ENCODE data around the gene SYMPK.
"Not testable (repeated sequence)": the region's sequence is repeated elsewhere in the genome, so short reads cannot be mapped to it uniquely, and the experiment has no call there.

SYMPK gene

GRCh38 chr19:45874620-45874966 is 11.6 kb upstream of the SYMPK start:
- peaks cover 9% of the 10 kb centered on the region for H3K36me3 ChIP-seq (ENCODE audit: control insufficient read depth, insufficient read depth, low read length)
- H3K4me3 ChIP-seq (ENCODE audit: low read depth, low read length), result no peak overlapping the region
- no peak overlapping the region for H3K9ac ChIP-seq (ENCODE audit: low read depth, low read length)
- peaks cover 6% of the 10 kb centered on the region for H3K4me1 ChIP-seq (ENCODE audit: control insufficient read depth, insufficient read depth, low read length)
- no peaks in the 10 kb centered on the region for H3K9me3 ChIP-seq (ENCODE audit: control insufficient read depth, insufficient read depth, low read length)
- H3K27me3 ChIP-seq (ENCODE audit: control insufficient read depth, insufficient read depth, low read length), result no peaks in the 10 kb centered on the region

- Histone ChIP-seq H3K4me1 (ENCODE audit: control insufficient read depth, insufficient read depth, low read length) (peaks cover 6% of the 10 kb centered on the region), H3K4me3 (ENCODE audit: low read depth, low read length) (no peak overlapping the region), H3K36me3 (ENCODE audit: control insufficient read depth, insufficient read depth, low read length) (peaks cover 9% of the 10 kb centered on the region), H3K27me3 (ENCODE audit: control insufficient read depth, insufficient read depth, low read length) (no peaks in the 10 kb centered on the region), H3K9ac (ENCODE audit: low read depth, low read length) (no peak overlapping the region), H3K9me3 (ENCODE audit: control insufficient read depth, insufficient read depth, low read length) (no peaks in the 10 kb centered on the region)
Observed at GRCh38 chr19:45873219-45873772, 10.3 kb upstream of the SYMPK start.

- H3K9me3 ChIP-seq (ENCODE audit: control insufficient read depth, insufficient read depth, low read length), result no peaks in the 10 kb centered on the region
- H3K9ac ChIP-seq (ENCODE audit: low read depth, low read length), result no peak overlapping the region
- H3K4me3 ChIP-seq (ENCODE audit: low read depth, low read length), result no peak overlapping the region
- H3K27me3 ChIP-seq (ENCODE audit: control insufficient read depth, insufficient read depth, low read length), result no peaks in the 10 kb centered on the region
- H3K36me3 ChIP-seq (ENCODE audit: control insufficient read depth, insufficient read depth, low read length), result peaks cover 9% of the 10 kb centered on the region
- H3K4me1 ChIP-seq (ENCODE audit: control insufficient read depth, insufficient read depth, low read length), result peaks cover 6% of the 10 kb centered on the region
Observed at GRCh38 chr19:45872095-45872919, 9.4 kb upstream of the SYMPK start.

GRCh38 chr19:45870798-45871197 is 7.9 kb upstream of the SYMPK start:
- Histone ChIP-seq H3K27me3 (ENCODE audit: control insufficient read depth, insufficient read depth, low read length) (no peaks in the 10 kb centered on the region), H3K9ac (ENCODE audit: low read depth, low read length) (no peak overlapping the region), H3K9me3 (ENCODE audit: control insufficient read depth, insufficient read depth, low read length) (no peaks in the 10 kb centered on the region), H3K4me3 (ENCODE audit: low read depth, low read length) (no peak overlapping the region), H3K4me1 (ENCODE audit: control insufficient read depth, insufficient read depth, low read length) (peaks cover 2% of the 10 kb centered on the region), H3K36me3 (ENCODE audit: control insufficient read depth, insufficient read depth, low read length) (peaks cover 9% of the 10 kb centered on the region)

- H3K27me3 ChIP-seq (ENCODE audit: control insufficient read depth, insufficient read depth, low read length); H3K9me3 ChIP-seq (ENCODE audit: control insufficient read depth, insufficient read depth, low read length); H3K4me1 ChIP-seq (ENCODE audit: control insufficient read depth, insufficient read depth, low read length); H3K36me3 ChIP-seq (ENCODE audit: control insufficient read depth, insufficient read depth, low read length); H3K9ac ChIP-seq (ENCODE audit: low read depth, low read length): not testable (repeated sequence)
- peak overlapping the region; percentile 19 for H3K4me3 ChIP-seq (ENCODE audit: low read depth, low read length)
Observed at GRCh38 chr19:45867241-45867640, 4.3 kb upstream of the SYMPK start.

GRCh38 chr19:45866400-45867176 is 3.6 kb upstream of the SYMPK start:
- Histone ChIP-seq H3K4me3 (ENCODE audit: low read depth, low read length) (peak overlapping the region; percentile 19), H3K9me3 (ENCODE audit: control insufficient read depth, insufficient read depth, low read length) (no peaks in the 10 kb centered on the region), H3K4me1 (ENCODE audit: control insufficient read depth, insufficient read depth, low read length) (peaks cover 7% of the 10 kb centered on the region), H3K9ac (ENCODE audit: low read depth, low read length) (no peak overlapping the region), H3K27me3 (ENCODE audit: control insufficient read depth, insufficient read depth, low read length) (no peaks in the 10 kb centered on the region), H3K36me3 (ENCODE audit: control insufficient read depth, insufficient read depth, low read length) (no peaks in the 10 kb centered on the region)

- peaks cover 7% of the 10 kb centered on the region for H3K4me1 ChIP-seq (ENCODE audit: control insufficient read depth, insufficient read depth, low read length)
- H3K4me3 ChIP-seq (ENCODE audit: low read depth, low read length), result peak overlapping the region; percentile 95
- peak overlapping the region; percentile 92 for H3K9ac ChIP-seq (ENCODE audit: low read depth, low read length)
- no peaks in the 10 kb centered on the region for H3K9me3 ChIP-seq (ENCODE audit: control insufficient read depth, insufficient read depth, low read length)
- H3K27me3 ChIP-seq (ENCODE audit: control insufficient read depth, insufficient read depth, low read length), result no peaks in the 10 kb centered on the region
- no peaks in the 10 kb centered on the region for H3K36me3 ChIP-seq (ENCODE audit: control insufficient read depth, insufficient read depth, low read length)
Observed at GRCh38 chr19:45865269-45865948, 2.5 kb upstream of the SYMPK start.

- peak overlapping the region; percentile 92 for H3K9ac ChIP-seq (ENCODE audit: low read depth, low read length)
- peaks cover 7% of the 10 kb centered on the region for H3K4me1 ChIP-seq (ENCODE audit: control insufficient read depth, insufficient read depth, low read length)
- H3K36me3 ChIP-seq (ENCODE audit: control insufficient read depth, insufficient read depth, low read length), result peaks cover 4% of the 10 kb centered on the region
- no peaks in the 10 kb centered on the region for H3K9me3 ChIP-seq (ENCODE audit: control insufficient read depth, insufficient read depth, low read length)
- H3K4me3 ChIP-seq (ENCODE audit: low read depth, low read length), result peak overlapping the region; percentile 95
- no peaks in the 10 kb centered on the region for H3K27me3 ChIP-seq (ENCODE audit: control insufficient read depth, insufficient read depth, low read length)
Observed at GRCh38 chr19:45864629-45865082, 1.7 kb upstream of the SYMPK start.

GRCh38 chr19:45863840-45864628 is 1.1 kb upstream of the SYMPK start, which contains the start of gene FOXA3:
Gene FOXA3, plus strand, starts transcription at chr19:45864326. Its CDS starts 131 bp downstream, at chr19:45864457.
- H3K4me3 ChIP-seq (ENCODE audit: low read depth, low read length), result peak within 1 kb of the TSS; percentile 95
- peak within 1 kb of the TSS; percentile 92 for H3K9ac ChIP-seq (ENCODE audit: low read depth, low read length)
- H3K4me1 ChIP-seq (ENCODE audit: control insufficient read depth, insufficient read depth, low read length), result peaks cover 7% of the 10 kb centered on the region
- peaks cover 5% of the 10 kb centered on the region for H3K36me3 ChIP-seq (ENCODE audit: control insufficient read depth, insufficient read depth, low read length)
- no peaks in the 10 kb centered on the region for H3K9me3 ChIP-seq (ENCODE audit: control insufficient read depth, insufficient read depth, low read length)
- no peaks in the 10 kb centered on the region for H3K27me3 ChIP-seq (ENCODE audit: control insufficient read depth, insufficient read depth, low read length)

GRCh38 chr19:45863335-45863839 is 440 bp upstream of the SYMPK start:
- H3K4me1 ChIP-seq (ENCODE audit: control insufficient read depth, insufficient read depth, low read length), result peaks cover 7% of the 10 kb centered on the region
- H3K9ac ChIP-seq (ENCODE audit: low read depth, low read length), result no peak overlapping the region
- H3K27me3 ChIP-seq (ENCODE audit: control insufficient read depth, insufficient read depth, low read length), result no peaks in the 10 kb centered on the region
- H3K36me3 ChIP-seq (ENCODE audit: control insufficient read depth, insufficient read depth, low read length), result peaks cover 5% of the 10 kb centered on the region
- H3K4me3 ChIP-seq (ENCODE audit: low read depth, low read length), result peak overlapping the region; percentile 95
- H3K9me3 ChIP-seq (ENCODE audit: control insufficient read depth, insufficient read depth, low read length), result no peaks in the 10 kb centered on the region

- Histone ChIP-seq H3K4me1 (ENCODE audit: control insufficient read depth, insufficient read depth, low read length) (peaks cover 7% of the 10 kb centered on the region), H3K27me3 (ENCODE audit: control insufficient read depth, insufficient read depth, low read length) (no peaks in the 10 kb centered on the region), H3K36me3 (ENCODE audit: control insufficient read depth, insufficient read depth, low read length) (peaks cover 5% of the 10 kb centered on the region), H3K9me3 (ENCODE audit: control insufficient read depth, insufficient read depth, low read length) (no peaks in the 10 kb centered on the region), H3K9ac (ENCODE audit: low read depth, low read length) (peak overlapping the region; percentile 94), H3K4me3 (ENCODE audit: low read depth, low read length) (peak overlapping the region; percentile 98)
Observed at GRCh38 chr19:45862271-45862563, 730 bp downstream of the SYMPK start.
